Measurements from ENCODE around the gene SUSD5.

- no peak for TF ChIP-seq CTCF (IDR thresholded peaks at IDR 0.05 in 4 of 5, conservative IDR thresholded peaks at IDR 0.05 in 1 of 5)
- no peak for TF ChIP-seq POLR2A (IDR thresholded peaks at IDR 0.05)
These were observed 101.1 kb downstream of the SUSD5 start for GRCh38 chr3:33117461-33117860.
